Epithelial cell of esophagus (primary cell): ENCODE measurements around the gene OR7A5.
A peak's percentile ranks its signal among the peaks of the same experiment; 100 is the strongest.
"Not testable (repeated sequence)": the region's sequence is repeated elsewhere in the genome, so short reads cannot be mapped to it uniquely, and the experiment has no call there.

Experiments used
- DNase-seq: peaks from one replicate; pipeline ENCODE4 v3.0.0; 2010; ENCODE audit warnings: low read depth
- H3K4me3 ChIP-seq: 2 replicates; pipeline ENCODE4 v1.5.1; 2011; ENCODE audit warnings: mild to moderate bottlenecking, low read length, control low read depth
- TF ChIP-seq, protein P1 (sequence below): IDR thresholded peaks from 2 replicates; pipeline ENCODE4 v1.5.1; 2011; ENCODE audit warnings: low read depth, mild to moderate bottlenecking, low read length, control low read depth, inconsistent platforms; ENCODE audit not compliant: insufficient read depth; ENCODE audit errors: missing control alignments

The OR7A5 gene

DNA sequence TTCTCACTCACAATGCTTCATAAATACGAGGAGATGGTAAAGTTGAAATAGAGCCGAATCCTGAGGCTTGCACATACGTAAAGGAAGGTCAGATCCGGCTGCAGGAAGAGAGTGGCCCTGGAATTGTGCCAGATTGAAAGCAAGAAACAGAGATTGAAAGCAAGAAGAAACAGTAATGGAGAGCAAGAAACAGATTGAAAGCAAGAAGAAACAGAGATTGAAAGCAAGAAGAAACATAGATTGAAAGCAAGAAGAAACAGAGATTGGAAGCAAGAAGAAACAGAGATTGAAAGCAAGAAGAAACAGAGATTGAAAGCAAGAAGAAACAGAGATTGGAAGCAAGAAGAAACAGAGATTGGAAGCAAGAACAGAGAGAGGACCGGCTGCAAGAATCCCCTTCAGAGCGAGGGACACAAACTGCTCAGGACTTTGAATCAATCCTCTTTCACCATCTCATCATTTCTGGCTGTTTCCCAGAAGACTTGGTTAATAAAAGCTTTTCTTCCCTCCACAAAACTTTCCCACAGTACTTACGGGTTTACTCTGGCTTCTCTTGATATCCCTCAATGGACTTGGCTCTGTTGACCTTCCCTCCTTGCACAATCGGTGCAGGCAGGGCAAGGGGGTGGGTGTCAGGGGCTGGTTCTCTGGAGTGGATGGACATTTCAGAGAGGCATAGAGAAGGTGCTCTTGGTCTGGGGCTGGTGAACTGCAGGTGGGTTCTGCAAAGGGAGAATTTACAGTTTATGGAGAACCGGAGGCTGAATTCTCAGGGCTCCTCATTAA lies 25.5 kb downstream of the OR7A5 start:
- TF ChIP-seq, protein P1, sequence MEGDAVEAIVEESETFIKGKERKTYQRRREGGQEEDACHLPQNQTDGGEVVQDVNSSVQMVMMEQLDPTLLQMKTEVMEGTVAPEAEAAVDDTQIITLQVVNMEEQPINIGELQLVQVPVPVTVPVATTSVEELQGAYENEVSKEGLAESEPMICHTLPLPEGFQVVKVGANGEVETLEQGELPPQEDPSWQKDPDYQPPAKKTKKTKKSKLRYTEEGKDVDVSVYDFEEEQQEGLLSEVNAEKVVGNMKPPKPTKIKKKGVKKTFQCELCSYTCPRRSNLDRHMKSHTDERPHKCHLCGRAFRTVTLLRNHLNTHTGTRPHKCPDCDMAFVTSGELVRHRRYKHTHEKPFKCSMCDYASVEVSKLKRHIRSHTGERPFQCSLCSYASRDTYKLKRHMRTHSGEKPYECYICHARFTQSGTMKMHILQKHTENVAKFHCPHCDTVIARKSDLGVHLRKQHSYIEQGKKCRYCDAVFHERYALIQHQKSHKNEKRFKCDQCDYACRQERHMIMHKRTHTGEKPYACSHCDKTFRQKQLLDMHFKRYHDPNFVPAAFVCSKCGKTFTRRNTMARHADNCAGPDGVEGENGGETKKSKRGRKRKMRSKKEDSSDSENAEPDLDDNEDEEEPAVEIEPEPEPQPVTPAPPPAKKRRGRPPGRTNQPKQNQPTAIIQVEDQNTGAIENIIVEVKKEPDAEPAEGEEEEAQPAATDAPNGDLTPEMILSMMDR = no peak
- no peak for DNase-seq
- no peak overlapping the region for H3K4me3 ChIP-seq

GRCh38 chr19:14804765-14805164 lies 30.2 kb downstream of the OR7A5 start:
- TF ChIP-seq, protein P1 = no peak
- no peak for DNase-seq
- H3K4me3 ChIP-seq = no peak overlapping the region

- TF ChIP-seq, protein P1 = no peak
- DNase-seq = no peak
- H3K4me3 ChIP-seq = no peak overlapping the region
Measured at GRCh38 chr19:14798760-14799159, 36.2 kb downstream of the OR7A5 start.

GRCh38 chr19:14796021-14796420 lies 39.0 kb downstream of the OR7A5 start:
- no peak for DNase-seq
- TF ChIP-seq, protein P1 = no peak
- no peak overlapping the region for H3K4me3 ChIP-seq

DNA sequence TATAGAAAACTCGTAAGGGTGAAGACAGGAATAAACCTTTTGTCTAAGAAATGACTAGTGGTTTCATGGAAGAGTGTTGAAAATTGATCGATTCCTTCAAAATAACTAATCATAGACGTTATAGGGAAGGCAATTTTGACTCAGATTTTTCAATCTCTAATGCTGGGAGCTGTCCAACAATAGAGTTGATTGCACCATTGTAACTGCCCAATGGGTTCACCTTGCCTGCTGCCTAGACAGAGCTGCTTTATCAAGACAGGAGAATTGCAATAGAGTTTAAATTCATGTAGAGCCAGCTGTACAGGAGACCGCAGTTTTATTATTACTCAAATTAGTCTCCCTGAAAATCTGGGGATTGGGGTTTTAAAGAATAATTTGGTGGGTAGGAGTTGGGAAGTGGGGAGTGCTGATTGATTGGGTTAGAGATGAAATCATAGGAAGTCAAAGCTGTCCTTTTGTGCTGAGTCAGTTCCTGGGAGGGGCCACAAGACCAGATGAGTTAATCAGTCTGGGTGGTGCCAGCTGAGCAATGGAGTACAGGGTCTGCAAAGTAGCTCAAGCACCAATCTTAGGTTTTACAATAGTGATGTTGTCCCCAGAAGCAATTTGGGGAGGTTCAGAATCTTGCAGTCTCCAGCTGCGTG lies 39.8 kb downstream of the OR7A5 start:
- peak; percentile 5 for DNase-seq
- H3K4me3 ChIP-seq = no peak overlapping the region
- TF ChIP-seq, protein P1 = no peak

GRCh38 chr19:14792250-14792649 lies 42.7 kb downstream of the OR7A5 start:
- not testable (repeated sequence) for DNase-seq, H3K4me3 ChIP-seq

DNA sequence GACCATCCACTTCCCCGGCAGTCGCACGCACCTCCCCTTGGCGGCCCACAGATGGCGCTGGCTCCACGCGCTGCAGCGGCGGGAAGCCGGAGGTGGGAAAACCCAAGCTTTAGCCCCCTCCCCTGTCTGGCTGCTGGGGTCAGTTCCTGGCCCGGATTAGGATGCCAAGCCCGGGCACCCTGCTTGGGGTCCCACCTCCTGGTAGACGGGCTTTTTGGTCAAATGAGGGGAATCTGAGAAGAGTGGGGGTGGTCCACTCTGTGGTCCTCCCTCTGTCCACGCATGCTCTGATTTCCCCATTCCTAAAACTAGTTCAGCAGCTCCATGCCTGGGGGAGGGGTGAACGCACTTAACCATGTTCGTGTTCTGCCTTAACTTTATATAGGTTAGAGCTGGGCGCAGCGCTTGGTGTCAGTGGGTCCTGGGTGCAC lies 48.5 kb downstream of the OR7A5 start:
- TF ChIP-seq, protein P1 = peak; percentile 68
- no peak overlapping the region for H3K4me3 ChIP-seq
- no peak for DNase-seq

GRCh38 chr19:14785102-14785793 lies 49.7 kb downstream of the OR7A5 start:
- DNase-seq = peak; percentile 56
- not testable (repeated sequence) for H3K4me3 ChIP-seq

DNA sequence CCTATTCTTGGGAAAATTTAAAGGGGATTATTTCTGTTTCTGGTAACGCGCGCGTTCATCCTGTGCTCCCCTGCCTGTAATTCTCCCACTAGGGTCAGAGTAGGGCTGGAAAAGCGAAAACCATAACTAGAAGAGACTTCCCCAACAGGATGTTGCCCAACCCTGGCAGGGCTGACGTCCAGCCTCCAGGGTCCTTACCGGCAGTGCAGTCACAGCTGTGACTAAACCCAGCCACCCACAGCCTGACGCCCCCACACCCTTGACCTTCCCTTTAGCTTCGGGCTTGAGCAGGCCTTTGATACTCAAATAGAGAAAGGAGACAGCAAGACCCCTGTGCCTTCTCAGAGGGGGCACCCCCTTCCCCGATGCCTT lies 50.3 kb downstream of the OR7A5 start:
- peak; percentile 45 for DNase-seq
- H3K4me3 ChIP-seq = not testable (repeated sequence)

GRCh38 chr19:14783410-14783998 lies 51.5 kb downstream of the OR7A5 start:
- not testable (repeated sequence) for H3K4me3 ChIP-seq, DNase-seq
